ENCODE results near the gene C12orf50. TPM values are rescaled to one million over a fixed set of nuclear protein-coding genes. Genes with fewer than 3 reads are reported as not detected.
"Not testable (repeated sequence)": the region's sequence is repeated elsewhere in the genome, so short reads cannot be mapped to it uniquely, and the experiment has no call there.

C12orf50 gene
- total RNA-seq, result under 1 TPM in 1 of 2 donors, not detected in 1; 0.14 TPM
- long read RNA-seq, donor 1, result 0 reads
- long read RNA-seq, donor 2, result 0 reads

- intact Hi-C loops (cut with DNase I), result no loop called here
- no peak for DNase-seq (ENCODE audit: low spot score)
Observed at GRCh38 chr12:88029093-88029665, at the start of gene C12orf50. TSS of gene C12orf50 (minus strand) at chr12:88029401. CDS start at chr12:88026962, 2,439 bp downstream.

GRCh38 chr12:88067301-88067700 is 38.1 kb upstream of the C12orf50 start:
- intact Hi-C loops (cut with DNase I), result no loop called here

GRCh38 chr12:88063375-88063774 is 34.2 kb upstream of the C12orf50 start:
- DNase-seq (ENCODE audit: low spot score), result no peak
- intact Hi-C loops (cut with DNase I), result no loop called here

More at GRCh38 chr12:88067301-88067700, 38.1 kb upstream of the C12orf50 start:
- DNase-seq (ENCODE audit: low spot score), result no peak

- intact Hi-C loops (cut with DNase I), result no loop called here
- no peak for DNase-seq (ENCODE audit: low spot score)
Observed at GRCh38 chr12:88062474-88062873, 33.3 kb upstream of the C12orf50 start.

- DNase-seq (ENCODE audit: low spot score), result no peak
- intact Hi-C loops (cut with DNase I), result no loop called here
Observed at GRCh38 chr12:88058719-88059077, 29.5 kb upstream of the C12orf50 start.

GRCh38 chr12:88057994-88058718 is 29.0 kb upstream of the C12orf50 start:
- no peak for DNase-seq (ENCODE audit: low spot score)
- intact Hi-C loops (cut with DNase I), result no loop called here

- intact Hi-C loops (cut with DNase I), result no loop called here
Observed at GRCh38 chr12:88056571-88056970, 27.4 kb upstream of the C12orf50 start.

GRCh38 chr12:88052686-88053085 is 23.5 kb upstream of the C12orf50 start:
- intact Hi-C loops (cut with DNase I), result no loop called here
- DNase-seq (ENCODE audit: low spot score), result no peak

More at GRCh38 chr12:88056571-88056970, 27.4 kb upstream of the C12orf50 start:
- no peak for DNase-seq (ENCODE audit: low spot score)

- intact Hi-C loops (cut with DNase I), result no loop called here
- no peak for DNase-seq (ENCODE audit: low spot score)
Observed at GRCh38 chr12:88044035-88044434, 14.8 kb upstream of the C12orf50 start.

GRCh38 chr12:88037770-88038169 is 8.6 kb upstream of the C12orf50 start:
- no peak for DNase-seq (ENCODE audit: low spot score)
- intact Hi-C loops (cut with DNase I), result no loop called here

GRCh38 chr12:88036353-88036965 is 7.3 kb upstream of the C12orf50 start:
- intact Hi-C loops (cut with DNase I), result no loop called here
- no peak for DNase-seq (ENCODE audit: low spot score)

- intact Hi-C loops (cut with DNase I), result no loop called here
- DNase-seq (ENCODE audit: low spot score), result no peak
Observed at GRCh38 chr12:88035907-88036289, 6.7 kb upstream of the C12orf50 start.

GRCh38 chr12:88035271-88035906 is 6.2 kb upstream of the C12orf50 start:
- DNase-seq (ENCODE audit: low spot score), result peak; percentile 97
- intact Hi-C loops (cut with DNase I), result no loop called here

- DNase-seq (ENCODE audit: low spot score); intact Hi-C loops (cut with DNase I): not testable (repeated sequence)
Observed at GRCh38 chr12:88031161-88031560, 2.0 kb upstream of the C12orf50 start.

- intact Hi-C loops (cut with DNase I), result no loop called here
- no peak for DNase-seq (ENCODE audit: low spot score)
Observed at GRCh38 chr12:88026196-88026595, 3.0 kb downstream of the C12orf50 start.

- DNase-seq (ENCODE audit: low spot score), result no peak
- intact Hi-C loops (cut with DNase I), result no loop called here
Observed at GRCh38 chr12:88017964-88018363, 11.2 kb downstream of the C12orf50 start.

GRCh38 chr12:88015825-88016224 is 13.4 kb downstream of the C12orf50 start:
- intact Hi-C loops (cut with DNase I), result no loop called here
- DNase-seq (ENCODE audit: low spot score), result no peak

GRCh38 chr12:88011755-88012154 is 17.4 kb downstream of the C12orf50 start:
- intact Hi-C loops (cut with DNase I), result no loop called here
- no peak for DNase-seq (ENCODE audit: low spot score)

GRCh38 chr12:88006351-88006750 is 22.9 kb downstream of the C12orf50 start:
- intact Hi-C loops (cut with DNase I), result no loop called here
- DNase-seq (ENCODE audit: low spot score), result no peak

- DNase-seq (ENCODE audit: low spot score), result no peak
- intact Hi-C loops (cut with DNase I), result no loop called here
Observed at GRCh38 chr12:88001327-88001726, 27.9 kb downstream of the C12orf50 start.

All from posterior vena cava (tissue), 2 donors.